HL-60 (cell line): Measurements from ENCODE around the gene HECTD4.

Source experiments
- DNase-seq, 2 experiments: peaks; one replicate each; pipeline ENCODE4 v3.0.0-alpha.2; 2010 to 2020; ENCODE audit warnings: low read depth in 1 of 2, low spot score in 1 of 2
- H3K27ac ChIP-seq: fragments of 250-450 bp; sonication (Bioruptor Pico); replicated peaks from 2 replicates; pipeline ENCODE4 v1.5.1; 2020; ENCODE audit warnings: mild to moderate bottlenecking, moderate library complexity
- H3K27me3 ChIP-seq: fragments of 250-450 bp; sonication (Bioruptor Pico); 2 replicates; pipeline ENCODE4 v1.5.1; 2021; ENCODE audit warnings: mild to moderate bottlenecking, moderate library complexity; ENCODE audit not compliant: insufficient read depth, poor library complexity, severe bottlenecking
- H3K4me3 ChIP-seq: replicated peaks from 2 replicates; pipeline ENCODE4 v1.5.1; 2011; ENCODE audit warnings: mild to moderate bottlenecking, control low read depth, low read length; ENCODE audit not compliant: insufficient read depth
- GABPA ChIP-seq: IDR thresholded peaks from 2 replicates; pipeline ENCODE4 v1.6.1; 2012; ENCODE audit warnings: low read depth
- POLR2AphosphoS5 ChIP-seq: IDR thresholded peaks from 2 replicates; pipeline ENCODE4 v1.6.1; 2012; ENCODE audit warnings: low read depth
- SPI1 ChIP-seq: IDR thresholded peaks from 2 replicates; pipeline ENCODE4 v1.6.1; 2012; ENCODE audit warnings: low read depth, mild to moderate bottlenecking, borderline replicate concordance
- TF ChIP-seq, protein P1 (sequence below): IDR thresholded peaks from 2 replicates; pipeline ENCODE4 v1.6.1; 2012; ENCODE audit warnings: low read depth; ENCODE audit not compliant: insufficient replicate concordance
- TF ChIP-seq, protein P2 (sequence below): IDR thresholded peaks from one replicate; pipeline ENCODE4 v1.5.1; 2011; ENCODE audit warnings: low read length, control low read depth, inconsistent platforms; ENCODE audit not compliant: insufficient read depth

HECTD4 gene

DNA sequence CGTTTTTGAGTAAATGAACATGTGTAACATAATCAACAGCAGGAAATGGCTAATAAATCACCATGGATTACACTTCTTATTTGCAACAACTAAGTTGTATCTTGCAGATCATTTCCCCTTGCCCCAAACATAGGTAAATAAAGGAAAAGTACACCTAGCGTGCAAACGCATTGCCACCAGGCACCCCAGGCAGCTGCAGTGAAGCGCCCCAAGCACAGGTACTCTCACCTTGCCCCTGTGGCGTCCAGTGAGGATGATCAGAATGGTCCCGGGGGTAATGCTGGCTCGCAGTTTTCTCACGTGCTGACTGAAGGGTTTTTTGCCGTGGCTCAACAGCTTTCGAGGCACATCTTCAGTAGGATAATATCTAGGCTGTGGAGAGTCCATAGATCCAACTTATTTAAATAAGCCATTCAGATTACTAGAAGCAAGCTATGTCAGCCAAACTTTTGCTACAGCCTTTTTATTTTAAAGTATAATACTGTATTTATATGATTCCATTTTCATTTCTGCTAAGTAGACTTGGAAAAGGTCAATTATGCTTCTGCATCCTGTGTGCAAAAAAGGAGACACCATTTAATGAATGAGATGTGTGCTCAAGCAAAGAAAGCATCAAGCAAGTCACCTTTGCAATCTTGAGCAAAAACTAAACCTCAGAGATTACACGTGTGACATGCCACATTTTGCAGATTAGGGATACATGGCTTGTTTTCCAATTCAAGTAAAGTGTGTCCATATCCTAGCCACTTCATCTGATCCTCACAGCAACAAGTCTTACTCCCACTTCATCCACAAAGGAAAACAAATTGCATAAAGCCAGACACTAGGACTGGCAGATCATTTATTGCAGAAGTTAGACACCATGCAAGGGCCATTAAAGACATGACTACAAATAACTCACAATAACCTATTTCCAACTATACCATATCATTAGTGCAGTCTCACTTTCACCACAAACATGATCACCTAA lies 24.6 kb upstream of the HECTD4 start:
- Histone ChIP-seq H3K27me3 (no peaks in the 10 kb centered on the region), H3K27ac (no peak overlapping the region), H3K4me3 (peak overlapping the region; percentile 61; the same call in 1 of the 2 replicates)
- TF ChIP-seq, protein P1, sequence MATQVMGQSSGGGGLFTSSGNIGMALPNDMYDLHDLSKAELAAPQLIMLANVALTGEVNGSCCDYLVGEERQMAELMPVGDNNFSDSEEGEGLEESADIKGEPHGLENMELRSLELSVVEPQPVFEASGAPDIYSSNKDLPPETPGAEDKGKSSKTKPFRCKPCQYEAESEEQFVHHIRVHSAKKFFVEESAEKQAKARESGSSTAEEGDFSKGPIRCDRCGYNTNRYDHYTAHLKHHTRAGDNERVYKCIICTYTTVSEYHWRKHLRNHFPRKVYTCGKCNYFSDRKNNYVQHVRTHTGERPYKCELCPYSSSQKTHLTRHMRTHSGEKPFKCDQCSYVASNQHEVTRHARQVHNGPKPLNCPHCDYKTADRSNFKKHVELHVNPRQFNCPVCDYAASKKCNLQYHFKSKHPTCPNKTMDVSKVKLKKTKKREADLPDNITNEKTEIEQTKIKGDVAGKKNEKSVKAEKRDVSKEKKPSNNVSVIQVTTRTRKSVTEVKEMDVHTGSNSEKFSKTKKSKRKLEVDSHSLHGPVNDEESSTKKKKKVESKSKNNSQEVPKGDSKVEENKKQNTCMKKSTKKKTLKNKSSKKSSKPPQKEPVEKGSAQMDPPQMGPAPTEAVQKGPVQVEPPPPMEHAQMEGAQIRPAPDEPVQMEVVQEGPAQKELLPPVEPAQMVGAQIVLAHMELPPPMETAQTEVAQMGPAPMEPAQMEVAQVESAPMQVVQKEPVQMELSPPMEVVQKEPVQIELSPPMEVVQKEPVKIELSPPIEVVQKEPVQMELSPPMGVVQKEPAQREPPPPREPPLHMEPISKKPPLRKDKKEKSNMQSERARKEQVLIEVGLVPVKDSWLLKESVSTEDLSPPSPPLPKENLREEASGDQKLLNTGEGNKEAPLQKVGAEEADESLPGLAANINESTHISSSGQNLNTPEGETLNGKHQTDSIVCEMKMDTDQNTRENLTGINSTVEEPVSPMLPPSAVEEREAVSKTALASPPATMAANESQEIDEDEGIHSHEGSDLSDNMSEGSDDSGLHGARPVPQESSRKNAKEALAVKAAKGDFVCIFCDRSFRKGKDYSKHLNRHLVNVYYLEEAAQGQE = no peak
- TF ChIP-seq SPI1 (no peak), GABPA (no peak), POLR2AphosphoS5 (no peak)
- TF ChIP-seq, protein P2, sequence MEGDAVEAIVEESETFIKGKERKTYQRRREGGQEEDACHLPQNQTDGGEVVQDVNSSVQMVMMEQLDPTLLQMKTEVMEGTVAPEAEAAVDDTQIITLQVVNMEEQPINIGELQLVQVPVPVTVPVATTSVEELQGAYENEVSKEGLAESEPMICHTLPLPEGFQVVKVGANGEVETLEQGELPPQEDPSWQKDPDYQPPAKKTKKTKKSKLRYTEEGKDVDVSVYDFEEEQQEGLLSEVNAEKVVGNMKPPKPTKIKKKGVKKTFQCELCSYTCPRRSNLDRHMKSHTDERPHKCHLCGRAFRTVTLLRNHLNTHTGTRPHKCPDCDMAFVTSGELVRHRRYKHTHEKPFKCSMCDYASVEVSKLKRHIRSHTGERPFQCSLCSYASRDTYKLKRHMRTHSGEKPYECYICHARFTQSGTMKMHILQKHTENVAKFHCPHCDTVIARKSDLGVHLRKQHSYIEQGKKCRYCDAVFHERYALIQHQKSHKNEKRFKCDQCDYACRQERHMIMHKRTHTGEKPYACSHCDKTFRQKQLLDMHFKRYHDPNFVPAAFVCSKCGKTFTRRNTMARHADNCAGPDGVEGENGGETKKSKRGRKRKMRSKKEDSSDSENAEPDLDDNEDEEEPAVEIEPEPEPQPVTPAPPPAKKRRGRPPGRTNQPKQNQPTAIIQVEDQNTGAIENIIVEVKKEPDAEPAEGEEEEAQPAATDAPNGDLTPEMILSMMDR = no peak
- no peak for DNase-seq

DNA sequence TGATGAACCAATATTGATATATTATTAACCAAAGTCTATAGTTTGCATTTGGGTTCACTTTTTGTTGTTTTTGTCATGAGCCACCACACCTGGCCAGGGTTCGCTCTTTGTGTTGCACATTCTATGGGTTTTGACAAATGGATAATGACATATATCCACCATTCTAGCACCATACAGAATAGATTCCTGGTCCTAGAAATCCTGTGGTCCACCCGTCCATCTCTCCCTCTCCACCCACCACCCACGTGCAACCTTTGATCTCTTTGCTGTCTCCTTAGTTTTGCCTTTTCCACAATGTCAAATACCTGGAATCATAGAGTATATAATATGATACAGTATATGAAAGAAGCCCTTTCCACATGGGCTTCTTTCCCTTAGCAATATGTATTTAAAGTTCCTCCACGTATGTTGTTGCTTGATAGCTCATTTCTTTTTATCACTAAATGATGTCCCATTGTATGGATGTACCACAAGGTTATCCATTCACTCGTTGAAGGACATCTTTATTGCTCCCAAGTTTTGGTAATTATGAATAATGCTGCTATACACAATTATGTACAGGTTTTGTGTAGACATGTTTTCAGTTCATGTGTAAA lies 19.8 kb upstream of the HECTD4 start:
- no peak for TF ChIP-seq GABPA
- TF ChIP-seq, protein P2 = no peak
- TF ChIP-seq, protein P1 = no peak
- no peak for TF ChIP-seq SPI1
- no peak for TF ChIP-seq POLR2AphosphoS5
- H3K27ac ChIP-seq = no peak overlapping the region
- DNase-seq = no peak
- no peaks in the 10 kb centered on the region for H3K27me3 ChIP-seq
- no peak overlapping the region for H3K4me3 ChIP-seq

DNA sequence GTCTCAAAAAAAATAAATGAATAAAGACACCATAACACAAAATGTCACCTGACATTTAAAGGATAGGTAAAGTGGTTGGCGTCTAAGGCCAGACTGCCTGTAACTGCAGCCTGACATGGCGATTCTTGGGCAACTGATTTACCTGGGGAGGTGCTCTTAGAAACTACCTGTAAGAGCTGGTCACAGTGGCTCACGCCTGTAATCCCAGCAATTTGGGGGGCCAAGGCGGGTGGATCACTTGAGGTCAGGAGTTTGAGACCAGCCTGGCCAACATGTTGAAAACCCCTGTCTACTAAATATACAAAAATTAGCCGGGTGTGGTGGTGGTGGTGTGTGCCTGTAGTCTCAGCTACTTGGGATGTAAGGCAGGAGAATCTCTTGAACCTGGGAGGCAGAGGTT lies 18.8 kb upstream of the HECTD4 start:
- no peak overlapping the region for H3K27ac ChIP-seq
- H3K4me3 ChIP-seq = no peak overlapping the region
- DNase-seq = no peak
- H3K27me3 ChIP-seq = no peaks in the 10 kb centered on the region
- TF ChIP-seq, protein P2 = no peak
- TF ChIP-seq, protein P1 = no peak
- no peak for TF ChIP-seq SPI1
- no peak for TF ChIP-seq POLR2AphosphoS5
- no peak for TF ChIP-seq GABPA
